ENCODE measurements around the gene GTF3C6. TPM values are rescaled to one million over a fixed set of nuclear protein-coding genes. Genes with fewer than 3 reads are reported as not detected.

The GTF3C6 gene
- total and polyA plus RNA-seq, 2 of the 13 experiments (the other 11 are each of a cell fraction or from before 2014, with no cell fraction given) = 21.6 to 160 TPM

DNA sequence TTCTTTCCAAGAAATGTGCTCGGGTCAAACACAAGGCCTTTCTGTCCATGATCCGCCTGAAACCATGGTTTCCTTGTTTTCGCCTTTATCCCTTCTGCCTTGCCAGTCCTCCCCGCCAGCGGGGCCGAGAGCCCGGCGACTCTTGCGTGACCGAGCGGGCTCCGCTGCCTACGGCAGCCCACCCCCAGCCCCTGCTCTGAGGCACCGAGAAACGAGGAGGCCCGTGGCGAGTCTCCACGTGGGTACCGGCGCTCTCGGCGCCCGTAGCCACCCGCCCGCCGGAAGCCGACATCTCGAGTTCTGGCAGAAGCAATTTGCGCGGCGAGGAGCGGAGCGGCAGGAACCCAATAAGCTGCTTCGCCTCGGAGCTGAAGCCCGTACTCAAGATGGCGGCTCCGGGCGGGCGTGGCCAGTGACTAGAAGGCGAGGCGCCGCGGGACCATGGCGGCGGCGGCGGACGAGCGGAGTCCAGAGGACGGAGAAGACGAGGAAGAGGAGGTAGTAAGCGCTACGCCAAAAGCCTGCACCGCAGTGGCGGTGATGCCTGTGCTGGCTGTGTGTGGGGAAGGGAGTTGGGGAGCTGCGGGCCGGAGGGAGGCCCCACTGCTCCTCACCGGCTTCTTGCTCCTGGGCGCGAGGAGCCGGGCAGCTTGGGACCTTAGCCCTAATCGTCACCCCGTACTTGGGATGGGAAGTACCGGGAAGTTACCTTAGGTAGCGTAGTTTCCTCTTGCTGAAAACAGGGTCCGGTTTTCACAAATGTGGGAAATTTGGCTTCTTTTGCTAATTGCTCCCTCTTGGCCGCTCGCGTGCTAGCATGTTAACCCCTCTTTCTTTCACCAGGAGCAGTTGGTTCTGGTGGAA is at the start of gene GTF3C6 (continued):
- no peak for TF ChIP-seq POLR2AphosphoS2 (IDR thresholded peaks at IDR 0.05; ENCODE audit: low read depth, low read length)
- TF ChIP-seq ZNF589 (CRISPR knock-in tag; conservative IDR thresholded peaks at IDR 0.05) = no peak
- peak; percentile 85 for TF ChIP-seq SNAI1 (CRISPR knock-in tag; IDR thresholded peaks at IDR 0.05; ENCODE audit: borderline replicate concordance)
- peak; percentile 41; the same call in 1 of the 2 replicates for TF ChIP-seq BRCA1 (CRISPR knock-in tag; IDR thresholded peaks at IDR 0.05)
- TF ChIP-seq ZNF335 (CRISPR knock-in tag; IDR thresholded peaks at IDR 0.05) = peak; percentile 82
- TF ChIP-seq, protein P1, sequence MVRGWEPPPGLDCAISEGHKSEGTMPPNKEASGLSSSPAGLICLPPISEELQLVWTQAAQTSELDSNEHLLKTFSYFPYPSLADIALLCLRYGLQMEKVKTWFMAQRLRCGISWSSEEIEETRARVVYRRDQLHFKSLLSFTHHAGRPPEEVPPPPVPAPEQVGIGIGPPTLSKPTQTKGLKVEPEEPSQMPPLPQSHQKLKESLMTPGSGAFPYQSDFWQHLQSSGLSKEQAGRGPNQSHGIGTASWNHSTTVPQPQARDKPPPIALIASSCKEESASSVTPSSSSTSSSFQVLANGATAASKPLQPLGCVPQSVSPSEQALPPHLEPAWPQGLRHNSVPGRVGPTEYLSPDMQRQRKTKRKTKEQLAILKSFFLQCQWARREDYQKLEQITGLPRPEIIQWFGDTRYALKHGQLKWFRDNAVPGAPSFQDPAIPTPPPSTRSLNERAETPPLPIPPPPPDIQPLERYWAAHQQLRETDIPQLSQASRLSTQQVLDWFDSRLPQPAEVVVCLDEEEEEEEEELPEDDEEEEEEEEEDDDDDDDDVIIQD (CRISPR knock-in tag; IDR thresholded peaks at IDR 0.05; ENCODE audit: low read depth) = peak; percentile 50; the same call in 1 of the 2 replicates
- TF ChIP-seq, protein P2, sequence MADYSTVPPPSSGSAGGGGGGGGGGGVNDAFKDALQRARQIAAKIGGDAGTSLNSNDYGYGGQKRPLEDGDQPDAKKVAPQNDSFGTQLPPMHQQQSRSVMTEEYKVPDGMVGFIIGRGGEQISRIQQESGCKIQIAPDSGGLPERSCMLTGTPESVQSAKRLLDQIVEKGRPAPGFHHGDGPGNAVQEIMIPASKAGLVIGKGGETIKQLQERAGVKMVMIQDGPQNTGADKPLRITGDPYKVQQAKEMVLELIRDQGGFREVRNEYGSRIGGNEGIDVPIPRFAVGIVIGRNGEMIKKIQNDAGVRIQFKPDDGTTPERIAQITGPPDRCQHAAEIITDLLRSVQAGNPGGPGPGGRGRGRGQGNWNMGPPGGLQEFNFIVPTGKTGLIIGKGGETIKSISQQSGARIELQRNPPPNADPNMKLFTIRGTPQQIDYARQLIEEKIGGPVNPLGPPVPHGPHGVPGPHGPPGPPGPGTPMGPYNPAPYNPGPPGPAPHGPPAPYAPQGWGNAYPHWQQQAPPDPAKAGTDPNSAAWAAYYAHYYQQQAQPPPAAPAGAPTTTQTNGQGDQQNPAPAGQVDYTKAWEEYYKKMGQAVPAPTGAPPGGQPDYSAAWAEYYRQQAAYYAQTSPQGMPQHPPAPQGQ (CRISPR knock-in tag; IDR thresholded peaks at IDR 0.05; ENCODE audit: borderline replicate concordance) = no peak
- TF ChIP-seq MED13 (CRISPR knock-in tag; IDR thresholded peaks at IDR 0.05) = peak; percentile 78; the same call in 1 of the 2 replicates
- TF ChIP-seq KLF12 (CRISPR knock-in tag; IDR thresholded peaks at IDR 0.05; ENCODE audit: borderline replicate concordance) = peak; percentile 72; the same call in 1 of the 2 replicates
- TF ChIP-seq NR2F6 (IDR thresholded peaks at IDR 0.05) = no peak
- TF ChIP-seq NR2F6 (CRISPR knock-in tag; IDR thresholded peaks at IDR 0.05) = no peak; the same call in 1 of the 2 replicates
- no peak for TF ChIP-seq TCF7 (IDR thresholded peaks at IDR 0.05; ENCODE audit: low read depth)
- no peak; the same call in 1 of the 2 replicates for TF ChIP-seq ZNF83 (CRISPR knock-in tag; IDR thresholded peaks at IDR 0.05; ENCODE audit: borderline replicate concordance)
- peak; percentile 93; the same call in 1 of the 2 replicates for TF ChIP-seq ZNF563 (CRISPR knock-in tag; IDR thresholded peaks at IDR 0.05)
- peak; percentile 95; the same call in 1 of the 2 replicates for TF ChIP-seq NFKB2 (CRISPR knock-in tag; IDR thresholded peaks at IDR 0.05; ENCODE audit: borderline replicate concordance)
- no peak; the same call in 1 of the 2 replicates for TF ChIP-seq ZNF879 (CRISPR knock-in tag; IDR thresholded peaks at IDR 0.05)
- TF ChIP-seq, protein P3, sequence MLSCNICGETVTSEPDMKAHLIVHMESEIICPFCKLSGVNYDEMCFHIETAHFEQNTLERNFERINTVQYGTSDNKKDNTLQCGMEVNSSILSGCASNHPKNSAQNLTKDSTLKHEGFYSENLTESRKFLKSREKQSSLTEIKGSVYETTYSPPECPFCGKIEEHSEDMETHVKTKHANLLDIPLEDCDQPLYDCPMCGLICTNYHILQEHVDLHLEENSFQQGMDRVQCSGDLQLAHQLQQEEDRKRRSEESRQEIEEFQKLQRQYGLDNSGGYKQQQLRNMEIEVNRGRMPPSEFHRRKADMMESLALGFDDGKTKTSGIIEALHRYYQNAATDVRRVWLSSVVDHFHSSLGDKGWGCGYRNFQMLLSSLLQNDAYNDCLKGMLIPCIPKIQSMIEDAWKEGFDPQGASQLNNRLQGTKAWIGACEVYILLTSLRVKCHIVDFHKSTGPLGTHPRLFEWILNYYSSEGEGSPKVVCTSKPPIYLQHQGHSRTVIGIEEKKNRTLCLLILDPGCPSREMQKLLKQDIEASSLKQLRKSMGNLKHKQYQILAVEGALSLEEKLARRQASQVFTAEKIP (CRISPR knock-in tag; IDR thresholded peaks at IDR 0.05; ENCODE audit: borderline replicate concordance) = no peak
- peak; percentile 86; the same call in 1 of the 2 replicates for TF ChIP-seq MAF1 (CRISPR knock-in tag; IDR thresholded peaks at IDR 0.05; ENCODE audit: borderline replicate concordance)
- peak; percentile 81 for TF ChIP-seq ARNTL (CRISPR knock-in tag; IDR thresholded peaks at IDR 0.05)
- TF ChIP-seq HNRNPH1 (optimal IDR thresholded peaks at IDR 0.05; ENCODE audit: low read depth, low read length) = no peak
- 0 out of 2 replicates have a peak, but pooled peaks have one; percentile 77 for TF ChIP-seq KLF13 (CRISPR knock-in tag; IDR thresholded peaks at IDR 0.05)
- TF ChIP-seq, protein P4, sequence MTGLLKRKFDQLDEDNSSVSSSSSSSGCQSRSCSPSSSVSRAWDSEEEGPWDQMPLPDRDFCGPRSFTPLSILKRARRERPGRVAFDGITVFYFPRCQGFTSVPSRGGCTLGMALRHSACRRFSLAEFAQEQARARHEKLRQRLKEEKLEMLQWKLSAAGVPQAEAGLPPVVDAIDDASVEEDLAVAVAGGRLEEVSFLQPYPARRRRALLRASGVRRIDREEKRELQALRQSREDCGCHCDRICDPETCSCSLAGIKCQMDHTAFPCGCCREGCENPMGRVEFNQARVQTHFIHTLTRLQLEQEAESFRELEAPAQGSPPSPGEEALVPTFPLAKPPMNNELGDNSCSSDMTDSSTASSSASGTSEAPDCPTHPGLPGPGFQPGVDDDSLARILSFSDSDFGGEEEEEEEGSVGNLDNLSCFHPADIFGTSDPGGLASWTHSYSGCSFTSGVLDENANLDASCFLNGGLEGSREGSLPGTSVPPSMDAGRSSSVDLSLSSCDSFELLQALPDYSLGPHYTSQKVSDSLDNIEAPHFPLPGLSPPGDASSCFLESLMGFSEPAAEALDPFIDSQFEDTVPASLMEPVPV (CRISPR knock-in tag; IDR thresholded peaks at IDR 0.05) = peak; percentile 95; the same call in 1 of the 2 replicates
- no peak for TF ChIP-seq ZNF75D (CRISPR knock-in tag; IDR thresholded peaks at IDR 0.05; ENCODE audit: borderline replicate concordance)
